ENCODE results near the gene CTU2. TPM values are rescaled to one million over a fixed set of nuclear protein-coding genes. Genes with fewer than 3 reads are reported as not detected.
A peak's percentile ranks its signal among the peaks of the same experiment; 100 is the strongest.

CTU2 gene
- total RNA-seq, 1 donor from 2014 or later: 27.1 TPM

DNA sequence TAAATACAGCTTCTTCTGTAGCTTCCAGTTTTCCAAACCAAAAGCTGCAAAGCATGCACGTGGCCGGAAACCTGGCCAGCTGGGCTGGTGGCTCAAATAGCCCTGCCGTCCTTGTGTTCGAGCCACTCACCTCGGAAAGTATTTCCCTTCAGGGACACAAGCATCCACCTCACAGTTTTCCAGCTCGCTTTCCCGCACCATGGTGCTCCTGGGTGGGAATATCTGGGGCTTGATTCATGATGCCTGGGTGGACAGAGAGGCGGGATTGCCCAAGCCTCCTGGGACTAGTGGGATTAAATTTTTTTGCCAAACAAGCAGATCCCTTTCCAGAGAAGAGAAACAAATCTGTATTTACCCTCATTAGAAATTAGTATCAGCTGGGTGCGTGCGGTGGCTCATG lies 36.3 kb upstream of the CTU2 start:
- H3K36me3 Mint-ChIP-seq: peaks cover 3% of the 10 kb centered on the region
- no peaks in the 10 kb centered on the region for H3K27me3 Mint-ChIP-seq
- no peak overlapping the region for H3K27ac Mint-ChIP-seq
- no peak for TF ChIP-seq CTCF (conservative IDR thresholded peaks at IDR 0.05)
- no peaks in the 10 kb centered on the region for H3K9me3 Mint-ChIP-seq
- no peak for DNase-seq (ENCODE audit: extremely low spot score, unreplicated experiment)
- peaks cover 7% of the 10 kb centered on the region for H3K4me1 Mint-ChIP-seq (ENCODE audit: unreplicated experiment)
- no peak overlapping the region for H3K4me3 Mint-ChIP-seq

- no peak for DNase-seq (ENCODE audit: extremely low spot score, unreplicated experiment)
- Mint-ChIP-seq H3K4me1 (ENCODE audit: unreplicated experiment) (peaks cover 7% of the 10 kb centered on the region), H3K9me3 (no peaks in the 10 kb centered on the region), H3K27ac (no peak overlapping the region), H3K36me3 (peaks cover 3% of the 10 kb centered on the region), H3K4me3 (no peak overlapping the region), H3K27me3 (no peaks in the 10 kb centered on the region)
- no peak for TF ChIP-seq CTCF (conservative IDR thresholded peaks at IDR 0.05)
Observed at GRCh38 chr16:88671806-88672205, 34.5 kb upstream of the CTU2 start.

DNA sequence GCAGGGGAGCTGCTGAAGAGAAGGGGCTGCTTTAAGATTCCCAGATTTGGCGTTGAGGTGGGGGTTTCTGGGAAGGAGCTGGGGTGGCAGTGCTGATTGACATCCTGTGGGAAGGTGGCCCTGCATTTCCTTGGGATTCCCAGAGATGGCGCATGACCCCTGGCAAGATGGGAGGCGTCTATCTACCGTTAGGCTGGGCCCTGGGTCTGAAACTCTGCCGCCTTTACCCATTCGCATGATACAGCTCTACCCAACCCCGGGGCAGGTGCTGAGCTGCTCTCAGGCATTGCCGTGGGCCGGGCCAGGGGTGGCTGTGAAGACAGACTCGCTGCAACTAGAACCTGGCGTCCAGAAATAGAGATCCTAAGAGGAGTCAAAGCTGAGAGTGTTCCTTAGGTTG lies 33.5 kb upstream of the CTU2 start:
- Mint-ChIP-seq H3K27ac (no peak overlapping the region), H3K9me3 (no peaks in the 10 kb centered on the region), H3K4me1 (ENCODE audit: unreplicated experiment) (no peaks in the 10 kb centered on the region), H3K4me3 (no peak overlapping the region), H3K36me3 (peaks cover 3% of the 10 kb centered on the region), H3K27me3 (no peaks in the 10 kb centered on the region)
- peak; percentile 59 for TF ChIP-seq CTCF (conservative IDR thresholded peaks at IDR 0.05)
- DNase-seq (ENCODE audit: extremely low spot score, unreplicated experiment): no peak

DNA sequence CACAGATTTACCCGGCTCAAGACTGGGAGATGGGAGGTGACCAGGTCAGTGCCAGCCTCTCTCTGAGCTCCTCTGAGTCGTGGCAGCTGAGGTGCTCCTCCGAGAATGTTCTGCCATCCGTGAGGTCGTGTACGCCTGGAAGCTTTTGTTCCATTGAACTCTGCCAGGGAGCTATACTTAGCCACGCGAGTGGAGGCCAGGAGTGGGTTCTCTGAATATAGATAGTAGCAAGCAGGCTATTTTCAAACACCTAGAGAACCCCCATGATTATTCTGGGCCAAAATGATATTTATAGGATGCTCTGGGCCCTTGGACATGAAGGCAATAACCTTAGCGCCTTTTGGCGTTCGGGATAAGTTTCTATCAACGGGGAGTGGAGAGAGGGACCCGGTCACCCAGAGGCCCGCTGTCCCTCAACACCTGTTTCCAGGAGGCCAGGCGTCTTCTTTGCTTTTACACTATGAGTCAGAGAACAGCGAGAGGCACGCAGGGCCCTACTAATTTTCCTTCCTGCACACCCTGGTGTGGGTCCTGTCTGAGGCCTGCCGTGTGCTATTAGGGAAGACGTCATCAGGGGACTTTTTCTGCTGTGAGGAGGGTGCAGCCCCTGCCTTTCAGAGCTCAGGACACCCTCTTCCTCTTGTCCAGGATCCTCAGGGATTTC lies 32.5 kb upstream of the CTU2 start:
- Mint-ChIP-seq H3K4me1 (ENCODE audit: unreplicated experiment) (no peaks in the 10 kb centered on the region), H3K27me3 (no peaks in the 10 kb centered on the region), H3K4me3 (no peak overlapping the region), H3K36me3 (no peaks in the 10 kb centered on the region), H3K27ac (no peak overlapping the region), H3K9me3 (no peaks in the 10 kb centered on the region)
- DNase-seq (ENCODE audit: extremely low spot score, unreplicated experiment): no peak
- TF ChIP-seq CTCF (conservative IDR thresholded peaks at IDR 0.05): no peak

DNA sequence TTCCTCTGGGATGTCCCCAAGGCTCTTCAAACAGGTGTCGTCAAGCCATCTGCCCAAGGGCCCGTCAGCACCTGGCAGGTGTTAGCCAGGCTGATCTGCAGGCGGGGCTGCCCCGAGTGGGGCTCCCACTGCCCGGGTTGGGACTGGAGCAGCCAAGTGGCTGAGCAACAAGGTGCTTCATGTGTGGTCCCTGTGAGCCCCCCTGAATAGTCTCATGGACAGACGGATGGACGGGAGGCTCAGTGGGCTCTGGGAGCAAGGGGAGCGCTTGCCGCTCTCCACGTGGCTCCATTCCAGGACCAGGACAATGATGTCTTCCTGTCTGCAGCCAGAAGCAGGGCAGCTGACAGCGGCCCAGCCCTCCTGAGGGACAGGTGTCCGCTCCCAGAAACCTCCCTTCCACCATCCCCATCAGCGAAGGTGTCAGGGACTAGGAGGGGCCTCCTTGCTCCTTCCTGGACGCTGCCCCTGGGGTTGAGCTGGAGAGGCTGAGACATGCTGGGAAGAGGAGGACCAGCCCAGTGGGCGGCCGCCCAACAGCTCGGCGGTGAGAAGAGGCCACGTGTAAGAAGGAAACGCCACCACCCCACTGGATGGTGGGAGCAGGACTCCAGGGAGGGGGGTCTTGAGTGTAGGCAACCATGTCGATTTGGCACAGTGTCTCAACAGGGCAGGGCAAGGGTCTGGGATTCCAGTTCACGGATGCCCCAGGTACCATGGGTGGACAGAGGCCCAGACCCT lies 29.6 kb upstream of the CTU2 start:
- no peak for TF ChIP-seq CTCF (conservative IDR thresholded peaks at IDR 0.05)
- no peaks in the 10 kb centered on the region for H3K4me1 Mint-ChIP-seq (ENCODE audit: unreplicated experiment)
- DNase-seq (ENCODE audit: extremely low spot score, unreplicated experiment): no peak
- no peaks in the 10 kb centered on the region for H3K9me3 Mint-ChIP-seq
- no peak overlapping the region for H3K27ac Mint-ChIP-seq
- peaks cover 1% of the 10 kb centered on the region for H3K27me3 Mint-ChIP-seq
- no peaks in the 10 kb centered on the region for H3K36me3 Mint-ChIP-seq
- no peak overlapping the region for H3K4me3 Mint-ChIP-seq
